ENCODE data around the gene MAML3.

MAML3 gene

GRCh38 chr4:139961344-139961946, 192.5 kb downstream of the MAML3 start:
- TF ChIP-seq CTCF (IDR thresholded peaks at IDR 0.05; ENCODE audit: low read depth, low read length, missing control alignments) = no peak
- DNase-seq (ENCODE audit: low read depth) = no peak
- H3K4me3 ChIP-seq (ENCODE audit: low read depth, low read length) = no peak overlapping the region

GRCh38 chr4:139959396-139959795, 194.6 kb downstream of the MAML3 start:
- TF ChIP-seq CTCF (IDR thresholded peaks at IDR 0.05; ENCODE audit: low read depth, low read length, missing control alignments) = no peak
- H3K4me3 ChIP-seq (ENCODE audit: low read depth, low read length) = no peak overlapping the region
- no peak for DNase-seq (ENCODE audit: low read depth)

- DNase-seq (ENCODE audit: low read depth) = no peak
- TF ChIP-seq CTCF (IDR thresholded peaks at IDR 0.05; ENCODE audit: low read depth, low read length, missing control alignments) = no peak
These were observed 195.3 kb downstream of the MAML3 start for GRCh38 chr4:139958739-139959098.

GRCh38 chr4:139957986-139958738, 195.8 kb downstream of the MAML3 start:
- no peak for TF ChIP-seq CTCF (IDR thresholded peaks at IDR 0.05; ENCODE audit: low read depth, low read length, missing control alignments)
- H3K4me3 ChIP-seq (ENCODE audit: low read depth, low read length) = no peak overlapping the region
- DNase-seq (ENCODE audit: low read depth) = no peak

More at GRCh38 chr4:139958739-139959098, 195.3 kb downstream of the MAML3 start:
- H3K4me3 ChIP-seq (ENCODE audit: low read depth, low read length) = no peak overlapping the region

- DNase-seq (ENCODE audit: low read depth) = no peak
- TF ChIP-seq CTCF (IDR thresholded peaks at IDR 0.05; ENCODE audit: low read depth, low read length, missing control alignments) = no peak
- H3K4me3 ChIP-seq (ENCODE audit: low read depth, low read length) = no peak overlapping the region
These were observed 196.9 kb downstream of the MAML3 start for GRCh38 chr4:139957065-139957464.

- DNase-seq (ENCODE audit: low read depth) = no peak
- no peak for TF ChIP-seq CTCF (IDR thresholded peaks at IDR 0.05; ENCODE audit: low read depth, low read length, missing control alignments)
These were observed 197.4 kb downstream of the MAML3 start for GRCh38 chr4:139956507-139957017.

More at GRCh38 chr4:139956507-139957017, 197.4 kb downstream of the MAML3 start:
- H3K4me3 ChIP-seq (ENCODE audit: low read depth, low read length) = no peak overlapping the region
